Measurements from ENCODE around the gene ANKRD13A.
A peak's percentile ranks its signal among the peaks of the same experiment; 100 is the strongest.

Gene ANKRD13A

DNA sequence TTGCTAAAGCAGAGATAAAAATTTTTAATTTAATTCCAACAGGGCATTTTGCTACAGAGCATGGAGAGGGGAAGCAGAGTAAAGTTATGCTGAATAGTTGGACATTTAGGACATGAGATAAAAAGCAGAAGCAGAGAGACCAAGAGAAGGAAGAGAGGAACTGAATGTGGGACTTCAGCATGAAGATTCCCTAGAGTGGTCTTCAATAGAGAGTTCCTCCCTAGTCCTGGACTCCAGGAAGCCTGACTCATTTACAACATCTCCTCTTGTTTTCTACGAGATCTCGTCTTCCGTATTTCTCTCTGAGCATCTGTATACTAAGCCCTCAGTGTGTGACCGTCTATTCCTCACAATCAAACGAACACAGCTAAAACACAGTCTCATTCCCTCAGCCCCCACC lies 89.7 kb downstream of the ANKRD13A start:
- DNase-seq: peak; percentile 93

Measured in MV-4-11 (cell line).